ENCODE results near the gene P2RX7.

GRCh38 chr12:121232977-121233627 is 100.4 kb downstream of the P2RX7 start:
- TF ChIP-seq GABPB1 (CRISPR knock-in tag; IDR thresholded peaks at IDR 0.05) (no peak), THRB (CRISPR knock-in tag; conservative IDR thresholded peaks at IDR 0.05) (no peak), ADNP (tag; IDR thresholded peaks at IDR 0.05) (no peak), CTCF (IDR thresholded peaks at IDR 0.05 in 2 of 3, conservative IDR thresholded peaks at IDR 0.05 in 1 of 3; ENCODE audit: insufficient read depth in 2 of 3, low read depth in 1 of 3, low read length in 3 of 3) (no peak), DPF2 (IDR thresholded peaks at IDR 0.05) (no peak)
